ENCODE measurements around the gene GREM2.

The GREM2 gene

DNA sequence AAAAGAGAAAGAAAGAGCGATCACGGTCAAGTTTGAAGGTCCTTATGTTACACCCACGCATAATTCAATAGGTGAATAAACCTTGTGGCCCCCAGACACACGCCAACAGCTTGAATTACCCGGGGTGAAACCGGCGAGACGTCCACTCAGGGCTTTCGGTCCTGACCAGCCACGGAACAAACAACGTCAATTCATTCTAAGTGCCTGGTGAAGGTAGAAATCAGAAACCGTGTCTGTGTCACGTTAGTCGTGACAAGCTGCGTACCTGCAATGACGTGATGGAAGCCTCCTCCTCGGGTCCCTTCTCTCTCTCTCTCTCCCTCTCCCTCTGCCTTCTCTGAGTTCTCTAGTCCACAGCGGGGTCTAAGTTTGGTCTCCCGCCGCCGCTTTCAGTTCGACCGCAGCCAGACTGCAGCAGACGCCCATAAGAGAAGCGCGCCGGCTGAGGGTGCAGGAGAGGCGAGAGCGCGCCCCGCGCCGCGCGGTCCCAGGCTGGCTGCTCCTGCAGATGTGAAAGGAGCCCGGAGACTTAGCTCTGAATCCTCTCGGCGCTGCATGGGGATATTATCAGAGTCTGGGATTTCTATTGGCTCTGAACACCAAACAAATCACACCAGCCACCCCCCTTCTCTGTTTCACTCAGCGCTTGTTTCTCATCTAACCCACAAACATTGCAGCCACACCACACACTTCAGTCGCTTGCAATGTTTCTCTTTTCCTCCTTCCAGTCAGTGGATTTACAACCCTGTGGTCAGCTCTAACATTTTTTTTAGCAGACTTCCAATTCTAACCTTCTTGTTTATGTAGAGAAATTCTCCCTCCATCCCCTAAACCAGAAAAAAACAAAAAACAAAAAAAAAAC is at the start of gene GREM2:
GREM2 (minus strand) TSS at position 537 of the 862 bp plus-strand sequence. CDS start 118,680 bp downstream, outside the sequence.
- peak; percentile 95 for DNase-seq

- DNase-seq, result peak; percentile 78
These were observed 46.5 kb upstream of the GREM2 start for GRCh38 chr1:240658312-240658960.

GRCh38 chr1:240656531-240656930 is 44.6 kb upstream of the GREM2 start:
- no peak for DNase-seq

DNA sequence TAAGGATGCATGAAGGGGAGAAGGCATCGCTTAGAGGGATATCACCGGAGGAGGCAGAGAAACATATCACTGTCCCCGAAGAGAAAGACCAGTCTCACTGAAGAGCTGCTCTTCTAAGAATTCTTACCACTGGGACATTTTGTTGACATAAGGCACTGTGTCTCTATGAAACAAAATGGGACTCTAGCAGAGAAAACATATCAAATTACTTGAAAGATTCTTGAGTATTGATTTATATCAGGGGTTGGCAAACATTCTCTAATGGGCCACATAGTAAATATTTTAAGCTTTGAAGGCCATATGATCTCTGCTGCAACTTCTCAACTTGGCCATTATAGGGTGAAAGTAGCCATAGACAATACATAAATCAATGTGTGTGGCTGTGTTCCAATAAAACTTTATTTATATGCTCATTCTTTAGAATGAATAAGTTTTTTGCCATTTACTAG is 41.0 kb upstream of the GREM2 start:
- no peak for DNase-seq

GRCh38 chr1:240652549-240652948 is 40.6 kb upstream of the GREM2 start:
- peak; percentile 45 for DNase-seq

DNA sequence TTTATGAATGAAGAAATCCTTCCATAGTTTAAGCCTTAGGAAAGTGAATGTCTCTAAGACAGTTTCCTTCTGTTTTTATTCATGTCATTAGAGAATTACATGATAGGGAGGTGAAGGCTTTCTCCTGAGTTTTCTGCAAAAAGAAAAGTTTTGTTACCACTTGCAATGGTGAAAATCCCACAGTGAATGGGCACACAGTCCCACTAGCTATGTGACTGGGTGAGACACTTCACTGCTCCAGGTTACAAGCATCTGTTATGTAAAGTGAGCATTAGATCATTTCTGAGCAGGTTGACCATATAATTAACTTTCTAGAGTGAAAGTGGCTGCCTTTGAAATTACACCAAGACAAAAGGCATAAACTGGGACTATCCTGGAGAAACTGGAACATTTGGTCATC is 38.9 kb upstream of the GREM2 start:
- no peak for DNase-seq

GRCh38 chr1:240649733-240650721 is 38.1 kb upstream of the GREM2 start:
- DNase-seq, result no peak

DNA sequence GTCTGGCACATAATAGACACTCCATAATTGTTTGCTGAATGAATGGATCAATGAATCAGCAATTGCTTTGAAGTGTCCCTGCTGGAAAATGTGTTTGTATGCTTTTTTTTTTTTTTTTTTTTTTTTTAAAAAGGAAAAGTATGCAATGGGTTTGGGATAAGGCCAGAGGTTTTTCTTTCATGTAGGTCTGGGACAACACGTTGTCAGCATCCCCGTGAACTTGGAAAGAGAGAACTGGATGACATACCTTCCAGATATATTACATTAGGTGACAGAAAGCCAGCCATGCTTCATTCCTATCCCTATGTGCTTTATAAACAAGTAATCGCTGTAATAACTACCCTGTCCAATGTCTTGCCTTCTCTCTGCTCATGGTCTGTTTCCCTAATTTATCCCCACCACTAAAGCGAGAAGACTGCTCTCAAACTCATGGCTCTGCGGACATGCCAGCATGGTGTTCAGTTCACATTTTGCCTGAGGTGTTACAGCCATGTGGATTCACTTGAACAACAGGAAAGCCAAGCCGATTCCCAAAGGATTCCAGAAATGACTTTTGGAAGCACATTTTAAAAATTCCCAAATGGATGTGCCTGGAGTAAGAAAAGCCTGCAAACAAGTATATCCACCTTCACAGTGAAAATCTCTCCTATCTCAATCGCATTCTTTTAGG is 34.8 kb upstream of the GREM2 start:
- peak; percentile 21 for DNase-seq

GRCh38 chr1:240644732-240645131 is 32.8 kb upstream of the GREM2 start:
- DNase-seq, result peak; percentile 40

DNA sequence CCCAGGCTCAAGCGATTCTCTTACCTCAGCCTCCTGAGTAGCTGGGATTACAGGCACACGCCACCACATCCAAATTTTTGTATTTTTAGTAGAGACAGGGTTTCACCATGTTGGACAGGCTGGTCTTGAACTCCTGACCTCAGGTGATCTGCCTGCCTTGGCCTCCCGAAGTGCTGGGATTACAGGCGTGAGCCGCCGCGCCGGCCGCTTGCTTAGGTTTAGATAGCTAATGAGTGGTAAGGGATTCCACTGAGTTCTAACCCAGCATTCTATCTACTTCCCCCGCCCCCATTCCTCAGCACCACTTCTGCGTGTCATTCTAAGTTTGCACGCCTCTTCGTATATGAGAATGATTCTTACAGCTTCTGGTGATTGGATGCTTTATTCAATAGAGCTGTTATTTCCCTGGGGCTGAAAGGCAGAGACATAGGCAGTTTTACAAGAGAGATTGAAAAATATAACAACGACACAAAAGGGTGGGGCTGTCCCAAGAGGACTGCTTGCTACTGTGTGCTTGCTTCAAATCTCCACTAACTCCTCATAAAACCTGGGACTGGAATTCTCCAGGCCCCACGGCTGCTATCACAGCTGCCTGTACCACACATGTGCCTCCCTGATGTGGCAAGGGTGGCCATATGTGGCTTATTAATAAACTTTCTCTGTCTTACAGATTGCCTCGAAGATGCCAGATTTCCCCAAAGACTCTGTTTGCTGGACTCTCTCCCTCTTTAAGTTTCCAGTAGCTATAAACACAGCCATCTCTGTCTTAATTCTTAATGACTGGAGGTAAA is 23.7 kb upstream of the GREM2 start:
- DNase-seq, result no peak

GRCh38 chr1:240630409-240630808 is 18.5 kb upstream of the GREM2 start:
- DNase-seq, result no peak

DNA sequence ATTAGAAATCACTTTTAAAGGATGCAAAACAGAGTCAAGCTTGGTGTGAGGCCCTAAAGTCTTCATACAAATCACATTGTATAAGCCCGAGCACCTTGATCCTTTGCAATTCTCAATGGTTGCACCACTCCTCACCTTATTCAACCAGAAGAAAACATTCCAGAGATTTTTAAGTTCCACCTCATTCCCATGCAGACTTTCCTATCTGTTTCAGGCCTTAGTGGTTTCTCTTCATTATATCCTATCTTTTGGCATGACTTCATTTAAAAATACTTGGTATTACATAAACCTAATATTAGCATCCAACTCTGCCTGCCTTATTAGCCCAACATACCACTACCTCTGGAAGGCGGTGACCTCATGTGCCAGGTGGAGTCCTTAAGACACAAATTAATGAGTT is 9.3 kb upstream of the GREM2 start:
- peak; percentile 38 for DNase-seq

DNA sequence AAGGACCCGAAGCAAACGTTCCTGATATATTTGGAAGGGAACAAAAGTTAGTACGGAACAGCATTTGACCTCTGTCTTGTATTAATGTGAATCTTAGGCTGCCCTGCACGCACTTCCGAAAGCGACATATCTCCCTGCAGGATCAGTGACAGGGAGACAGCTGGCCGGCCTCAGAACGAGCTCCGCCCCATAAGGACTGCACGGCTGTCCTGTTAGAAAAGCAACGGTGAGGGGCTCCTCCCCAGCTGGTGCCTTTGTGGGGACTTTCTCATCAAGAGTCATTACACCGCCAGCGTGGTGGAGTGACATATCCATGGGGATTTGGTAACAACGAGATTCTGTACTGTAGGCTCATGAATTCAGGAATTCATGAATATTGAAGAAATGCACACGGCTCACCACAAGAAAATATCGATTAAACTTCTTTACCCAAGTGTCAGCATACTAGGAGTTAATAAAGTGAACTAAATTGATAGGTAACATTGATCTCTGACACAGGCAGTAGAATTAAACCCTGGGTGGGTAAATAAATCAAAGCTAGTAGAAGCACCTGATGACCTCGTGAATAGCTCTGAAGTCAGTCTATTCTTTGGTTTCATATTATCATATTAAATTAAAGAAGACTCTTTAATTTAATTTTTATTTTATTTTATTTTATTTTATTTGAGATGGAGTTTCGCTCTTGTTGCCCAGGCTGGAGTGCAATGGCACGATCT is 8.1 kb upstream of the GREM2 start:
- DNase-seq, result no peak

GRCh38 chr1:240619357-240619756 is 7.4 kb upstream of the GREM2 start:
- DNase-seq, result no peak

- DNase-seq, result no peak
These were observed 7.0 kb upstream of the GREM2 start for GRCh38 chr1:240618946-240619345.

GRCh38 chr1:240616018-240616417 is 4.1 kb upstream of the GREM2 start:
- DNase-seq, result no peak

GRCh38 chr1:240613356-240614142 is 1.6 kb upstream of the GREM2 start:
- DNase-seq, result no peak

DNA sequence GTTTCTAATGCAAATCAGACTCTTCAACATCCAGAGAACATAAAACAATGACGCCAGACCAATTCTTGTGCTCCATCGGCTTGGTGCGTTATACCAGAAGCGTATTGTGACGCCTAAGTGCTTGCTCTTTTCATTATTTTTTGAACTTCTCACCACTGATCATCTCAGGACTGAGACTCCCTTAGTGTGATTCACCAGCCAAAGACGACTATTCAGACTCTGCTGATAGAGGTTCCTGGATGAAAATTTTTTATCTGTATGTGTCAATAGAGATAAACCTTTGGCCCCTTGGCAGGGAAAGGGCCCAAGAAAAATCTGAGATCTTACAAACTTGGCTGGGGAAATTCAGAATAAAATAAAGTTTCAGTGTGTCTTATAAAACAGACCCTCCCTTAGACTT is 856 bp upstream of the GREM2 start:
- DNase-seq, result peak; percentile 34

DNA sequence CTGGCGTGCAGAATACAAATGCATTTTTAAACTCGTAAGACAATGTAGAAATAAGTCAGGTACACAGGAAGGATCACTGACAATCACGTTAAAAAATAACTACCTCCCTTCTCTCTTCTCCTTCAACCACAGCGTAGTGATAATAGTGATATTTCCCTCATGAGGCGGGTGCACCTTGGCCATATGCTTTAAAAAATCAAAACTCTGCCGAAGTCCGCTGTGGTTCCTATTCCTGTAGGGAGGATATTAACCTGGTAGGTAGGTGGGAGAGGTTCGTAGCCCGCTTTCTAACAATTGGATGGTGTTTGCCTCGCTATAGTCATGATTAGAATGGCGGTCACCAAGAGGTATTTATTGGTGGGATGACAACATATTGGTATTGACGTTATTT is 732 bp downstream of the GREM2 start:
- DNase-seq, result no peak

DNA sequence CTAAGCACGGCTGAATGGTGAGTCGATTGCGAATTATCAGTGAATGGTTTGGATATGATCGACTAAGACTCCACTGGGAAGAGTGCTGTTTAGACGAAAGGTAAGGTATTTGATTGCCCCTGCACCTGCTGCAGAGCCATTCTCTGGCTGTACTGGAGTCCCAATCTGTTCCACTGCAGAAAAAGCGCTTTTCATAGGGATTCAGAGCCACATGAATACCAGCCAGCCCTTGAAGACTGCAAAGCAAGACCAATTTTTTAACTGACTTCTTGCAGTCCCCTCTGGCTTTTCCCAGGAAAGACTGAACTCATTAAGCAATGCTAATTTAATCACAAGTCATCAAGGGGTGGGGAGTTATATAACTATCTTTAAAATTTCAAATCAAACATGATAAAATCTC is 1.3 kb downstream of the GREM2 start:
- DNase-seq, result no peak

Measured in fibroblast of skin of right biceps (primary cell).